GM12878 (cell line): Measurements from ENCODE around the gene SELP. TPM values are rescaled to one million over a fixed set of nuclear protein-coding genes. Genes with fewer than 3 reads are reported as not detected.

Experiments
- ATAC-seq: fragments of 200-7000 bp; cut with Tn5 transposase; 3 replicates; pipeline ENCODE4 v1.9.1; 2020; ENCODE audit warnings: mild to moderate bottlenecking, moderate library complexity
- Bru-seq: library from RNA; stranded (reverse); fragments of 400-500 nt; gene quantifications from one replicate; lab custom pipeline; 2021; lab: Mats Ljungman, UMichigan
- BruChase-seq, 2 experiments: library from RNA; stranded (reverse); fragments of 400-500 nt; gene quantifications; one replicate each; lab custom pipeline; 2021; lab: Mats Ljungman, UMichigan
- BruUV-seq: library from RNA; stranded (reverse); fragments of 400-500 nt; replicated peaks from 2 replicates; lab custom pipeline; 2021; lab: Mats Ljungman, UMichigan
- CTCF ChIA-PET: fragments of 300-600 bp; sonication (Branson Sonifier 250); formaldehyde crosslinking; extraction: SDS; loops from one replicate; lab custom pipeline; 2021; ENCODE audit warnings: inconsistent platforms; lab: Yijun Ruan, JAX
- POLR2A ChIA-PET: fragments of 350-600 bp; formaldehyde crosslinking; extraction: SDS; loops from one replicate; lab custom pipeline; 2021; ENCODE audit warnings: inconsistent platforms; lab: Charles Lee
- RAD21 ChIA-PET: fragments of 300-600 bp; sonication (Branson Sonifier 250); formaldehyde crosslinking; loops from one replicate; lab custom pipeline; 2023; ENCODE audit warnings: antibody characterized with exemption; ENCODE audit not compliant: unreplicated experiment; lab: Charles Lee
- SMC1A ChIA-PET: fragments of 300-600 bp; sonication (Branson Sonifier 250); formaldehyde crosslinking; loops from one replicate; lab custom pipeline; 2023; ENCODE audit not compliant: unreplicated experiment, uncharacterized antibody; lab: Charles Lee
- DNase-seq: peaks from one replicate; pipeline ENCODE4 v3.0.0-alpha.2; 2011; ENCODE audit warnings: low read depth, low spot score
- FAIRE-seq: peaks from 3 replicates; lab custom pipeline; 2011; peaks lifted over from hg19 to GRCh38; lab: Jason Lieb, UNC
- H2AFZ ChIP-seq: 2 replicates; pipeline ENCODE4 v1.6.0; 2011; ENCODE audit warnings: low read depth, low read length, control low read depth; ENCODE audit not compliant: control insufficient read depth
- H3K27ac ChIP-seq: 2 replicates; pipeline ENCODE4 v1.5.1; 2011; ENCODE audit warnings: control low read depth; ENCODE audit not compliant: control insufficient read depth, insufficient read depth
- H3K27me3 ChIP-seq, 2 experiments: replicated peaks in 1 of 2; 2 replicates each; pipeline versions ENCODE4 v1.6.0 to v1.6.1; 2011; ENCODE audit warnings: low read length in 1 of 2; ENCODE audit not compliant: control insufficient read depth in 2 of 2, insufficient read depth in 2 of 2
- H3K36me3 ChIP-seq, 2 experiments: 2 replicates each; pipeline ENCODE4 v1.5.1; 2011; ENCODE audit warnings: low read length in 1 of 2; ENCODE audit not compliant: control insufficient read depth in 2 of 2, insufficient read depth in 2 of 2
- H3K4me1 ChIP-seq: 2 replicates; pipeline ENCODE4 v1.6.1; 2011; ENCODE audit warnings: mild to moderate bottlenecking, low read length, moderate library complexity, mixed read lengths; ENCODE audit not compliant: control insufficient read depth, insufficient read depth
- H3K4me2 ChIP-seq: 2 replicates; pipeline ENCODE4 v1.6.0; 2011; ENCODE audit warnings: control low read depth; ENCODE audit not compliant: control insufficient read depth, insufficient read depth
- H3K4me3 ChIP-seq: fragments of 200-600 bp; sonication (generic); 2 replicates; pipeline ENCODE4 v1.5.1; 2016
- H3K79me2 ChIP-seq: 2 replicates; pipeline ENCODE4 v1.6.0; 2011; ENCODE audit warnings: low read length; ENCODE audit not compliant: control insufficient read depth, insufficient read depth
- H3K9ac ChIP-seq: 2 replicates; pipeline ENCODE4 v1.8.0; 2011; ENCODE audit warnings: low read length, control low read depth, mixed read lengths; ENCODE audit not compliant: control insufficient read depth, insufficient read depth
- H3K9me3 ChIP-seq: replicated peaks from 3 replicates; pipeline ENCODE4 v1.5.1; 2011; ENCODE audit warnings: mild to moderate bottlenecking, low read length; ENCODE audit not compliant: control insufficient read depth, insufficient read depth
- H4K20me1 ChIP-seq: 2 replicates; pipeline ENCODE4 v1.6.0; 2011; ENCODE audit not compliant: control insufficient read depth, insufficient read depth
- CHD2 ChIP-seq: IDR thresholded peaks from 2 replicates; pipeline ENCODE4 v1.6.1; 2011; ENCODE audit warnings: low read depth, low read length, improper control_type of control experiment, borderline replicate concordance
- HCFC1 ChIP-seq: fragments of 150-350 bp; IDR thresholded peaks from 2 replicates; pipeline ENCODE4 v1.6.1; 2014; ENCODE audit warnings: low read length
- KAT2A ChIP-seq: conservative IDR thresholded peaks from 2 replicates; pipeline ENCODE4 v1.6.1; 2011; ENCODE audit warnings: low read depth, low read length; ENCODE audit not compliant: control insufficient read depth
- KLF5 ChIP-seq: fragments of 450-650 bp; IDR thresholded peaks from 2 replicates; pipeline ENCODE4 v1.6.1; 2014; ENCODE audit warnings: mild to moderate bottlenecking; ENCODE audit not compliant: partially characterized antibody
- MEF2B ChIP-seq: fragments of 450-650 bp; IDR thresholded peaks from 2 replicates; pipeline ENCODE4 v1.6.1; 2018; ENCODE audit warnings: mild to moderate bottlenecking, moderate library complexity; ENCODE audit not compliant: partially characterized antibody, poor library complexity, severe bottlenecking
- NFIC ChIP-seq: IDR thresholded peaks from 2 replicates; pipeline ENCODE4 v1.6.1; 2012; ENCODE audit warnings: low read depth, mild to moderate bottlenecking, inconsistent platforms, low read length, moderate library complexity
- PML ChIP-seq: IDR thresholded peaks from 2 replicates; pipeline ENCODE4 v1.6.1; 2012; ENCODE audit warnings: low read length, inconsistent platforms
- SIN3A ChIP-seq: IDR thresholded peaks from 2 replicates; pipeline ENCODE4 v1.6.1; 2012; ENCODE audit warnings: low read depth, low read length, improper control_type of control experiment
- SMC3 ChIP-seq: IDR thresholded peaks from 2 replicates; pipeline ENCODE4 v1.6.1; 2011; ENCODE audit warnings: low read length, improper control_type of control experiment, borderline replicate concordance
- STAT1 ChIP-seq: fragments of 450-650 bp; conservative IDR thresholded peaks from 2 replicates; pipeline ENCODE4 v1.6.1; 2014; ENCODE audit warnings: antibody characterized with exemption, mild to moderate bottlenecking
- TAF1 ChIP-seq: IDR thresholded peaks from 2 replicates; pipeline ENCODE4 v1.6.1; 2011; ENCODE audit warnings: mild to moderate bottlenecking, low read depth, low read length, borderline replicate concordance
- TARDBP ChIP-seq: IDR thresholded peaks from 2 replicates; pipeline ENCODE4 v1.6.1; 2016; ENCODE audit warnings: borderline replicate concordance
- TCF3 ChIP-seq: IDR thresholded peaks from 2 replicates; pipeline ENCODE4 v1.6.1; 2012; ENCODE audit warnings: low read depth, mild to moderate bottlenecking, low read length, borderline replicate concordance; ENCODE audit not compliant: insufficient read depth
- WRNIP1 ChIP-seq: IDR thresholded peaks from 2 replicates; pipeline ENCODE4 v1.6.1; 2011; ENCODE audit warnings: low read depth, low read length, improper control_type of control experiment, borderline replicate concordance
- ZNF24 ChIP-seq: fragments of 450-650 bp; IDR thresholded peaks from 2 replicates; pipeline ENCODE4 v1.6.1; 2017; ENCODE audit warnings: antibody characterized with exemption, mild to moderate bottlenecking
- ZNF274 ChIP-seq: IDR thresholded peaks from one replicate; pipeline ENCODE4 v1.8.0; 2011; ENCODE audit not compliant: insufficient read length, insufficient read depth
- WGBS: methylation state at CpG from one replicate; pipeline ENCODE4 v1.1.6; 2016; ENCODE audit warnings: low lambda C conversion rate; ENCODE audit not compliant: insufficient replicate concordance, insufficient coverage; ENCODE audit errors: missing lambda C conversion rate; 5-methylcytosine and 5-hydroxymethylcytosine counted together
- in situ Hi-C: fragments of 300-500 bp; cut with MboI; formaldehyde crosslinking; loops from 9 replicates; pipeline ENCODE4 v1.14.3; 2018; ENCODE audit warnings: mixed read lengths
- intact Hi-C: fragments of 100-400 bp; cut with micrococcal nuclease; formaldehyde crosslinking; loops from one replicate; pipeline ENCODE4 v1.14.2; 2022; ENCODE audit not compliant: unreplicated experiment
- long read RNA-seq, 2 experiments: library from polyadenylated mRNA; unstranded; transcript quantifications; one replicate each; pipeline ENCODE4 v2.0.0, GENCODE V29; 2019 to 2020
- polyA minus RNA-seq, 3 experiments: library from RNA; depleted of rRNA, polyadenylated mRNA; stranded (reverse); fragments of >200 nt; gene quantifications; 2 replicates each; pipeline ENCODE4 v1.2.3, GENCODE V29; 2011
- polyA plus RNA-seq, 11 experiments: library from polyadenylated mRNA; depleted of rRNA in 4 of 11; unstranded in 6 of 11; stranded (reverse) in 5 of 11; fragments of >200 nt; fragmentation: Nextera tagmentation in 4 of 11; fragmentation: Illumina TruSeq in 1 of 11; extraction: Ambion mirVana in 4 of 11; extraction: Trizol in 1 of 11; gene quantifications; 1 replicate in 1 of 11; 2 replicates in 10 of 11; pipeline versions ENCODE4 v1.2.1 to v1.2.3, GENCODE V29; 2011 to 2016; ENCODE audit warnings: inconsistent platforms in 2 of 11, missing spikeins in 2 of 11, low read depth in 1 of 11
- total RNA-seq, 4 experiments: library from RNA; depleted of rRNA in 3 of 4; stranded (reverse); fragments of >200 nt in 3 of 4; fragmentation: Illumina TruSeq in 1 of 4; extraction: Trizol in 1 of 4; gene quantifications; 2 replicates each; pipeline versions ENCODE4 v1.2.1 to v1.2.3, GENCODE V29; 2013 to 2021
- TF ChIP-seq, protein P1 (sequence below): IDR thresholded peaks from 2 replicates; pipeline ENCODE4 v1.6.1; 2012; ENCODE audit warnings: low read length, inconsistent platforms
- TF ChIP-seq, protein P2 (sequence below): fragments of 450-650 bp; formaldehyde crosslinking; IDR thresholded peaks from 2 replicates; pipeline ENCODE4 v1.5.0; 2022; ENCODE audit warnings: mild to moderate bottlenecking, missing genetic modification characterization

The SELP gene
- total RNA-seq (2013; cell fraction: nucleolus; rRNA removed): not detected in 2 replicates
- total RNA-seq (2014; rRNA removed) (not detected in 2 replicates), total RNA-seq (2014; rRNA removed; fragmentation: Illumina TruSeq; extraction: Trizol) (0.04 TPM in 1 of 2 replicates, not detected in the other), total RNA-seq (2021) (not detected in 2 replicates), polyA plus RNA-seq (2011; rRNA removed) (0.23 and 0.40 TPM in 2 replicates), polyA plus RNA-seq (2014; fragmentation: Illumina TruSeq; extraction: Trizol) (0.06 TPM in 1 of 2 replicates, not detected in the other), polyA plus RNA-seq (2014; fragmentation: Nextera tagmentation; extraction: Ambion mirVana) (not detected), polyA plus RNA-seq (2014; rRNA removed) (not detected in 2 replicates), polyA plus RNA-seq (2016; fragmentation: Nextera tagmentation; extraction: Ambion mirVana) (not detected), polyA minus RNA-seq (2011; rRNA and poly(A)+ RNA removed) (0.36 TPM in 1 of 2 replicates, not detected in the other), Bru-seq, nascent RNA (percentile 23 among the genes with signal in this experiment), BruChase-seq, experiment 1, labeled RNA remaining after a 6-hour chase (percentile 22 among the genes with signal in this experiment), BruChase-seq, experiment 2, labeled RNA remaining after a 2-hour chase (percentile 18 among the genes with signal in this experiment)
- polyA plus RNA-seq (2011; ENCODE audit: low read depth): not detected
- 0.10 and 0.19 TPM in 2 replicates for polyA plus RNA-seq (2011; cell fraction: cytosol; rRNA removed)
- polyA plus RNA-seq (2011; cell fraction: nucleus; rRNA removed): 0.31 and 0.84 TPM in 2 replicates
- not detected in 2 replicates for polyA plus RNA-seq (2012)
- not detected in 2 replicates for polyA minus RNA-seq (2011; cell fraction: cytosol; rRNA and poly(A)+ RNA removed)
- 0.29 and 0.48 TPM in 2 replicates for polyA minus RNA-seq (2011; cell fraction: nucleus; rRNA and poly(A)+ RNA removed)
- long read RNA-seq, experiment 1: 0 reads
- long read RNA-seq, experiment 2, partial matches to known transcripts: 0 of 1 reads
- long read RNA-seq, experiment 2, other reads (novel, unspliced or antisense): 1 of 1 reads

DNA sequence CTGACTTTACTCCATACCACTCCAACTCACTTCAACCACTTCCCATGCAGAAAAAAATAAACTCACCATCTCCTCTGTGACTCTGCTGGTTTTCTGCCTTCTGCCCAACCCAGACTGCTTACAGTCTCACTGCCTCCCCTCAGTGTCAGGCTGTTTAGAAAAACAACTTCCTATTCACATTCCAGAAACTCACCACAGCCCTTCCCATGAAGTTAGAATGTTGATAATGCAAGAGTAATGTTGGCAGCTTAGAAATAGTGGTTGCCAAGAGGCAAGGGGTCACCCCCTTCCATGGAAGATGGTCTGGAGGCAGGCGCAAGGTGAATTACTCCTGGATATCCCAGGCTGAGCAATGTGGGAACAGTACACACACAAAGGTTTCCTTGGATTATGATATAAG lies at the start of gene SELP:
TSS of gene SELP (minus strand) at position 119 of the 400 bp plus-strand sequence. CDS start at position 69, 50 bp downstream.
- Histone ChIP-seq H3K36me3 (no peaks in the 10 kb centered on the region), H3K4me2 (no peak within 1 kb of the TSS), H3K27ac (no peak within 1 kb of the TSS), H3K4me1 (no peaks in the 10 kb centered on the region), H2AFZ (no peak within 1 kb of the TSS), H3K79me2 (no peaks in the 10 kb centered on the region), H3K27me3 (no peaks in the 10 kb centered on the region), H3K9me3 (peaks cover 8% of the 10 kb centered on the region; the same call in 2 of the 3 replicates), H3K9ac (no peak within 1 kb of the TSS), H3K4me3 (no peak within 1 kb of the TSS), H4K20me1 (no peaks in the 10 kb centered on the region)
- FAIRE-seq (no peak), DNase-seq (no peak), ATAC-seq (no peak)
- in situ Hi-C loops (no loop called here), intact Hi-C loops (no loop called here)
- 96% methylated on average over 1 of the region's 1 CpG for WGBS
- BruUV-seq: no TSS peak
- POLR2A ChIA-PET: no interaction called here
- CTCF ChIA-PET: interaction anchor here (0.7 to 0.9 kb wide), 2 partner anchors 14 to 28 kb away, joined by 3 read pairs; no protein-coding TSS in a partner anchor
- SMC1A ChIA-PET: interaction anchor here (1.4 kb wide), 1 partner anchor 12 kb away, joined by 4 read pairs; no protein-coding TSS in a partner anchor
- RAD21 ChIA-PET: no interaction called here
- TF ChIP-seq SIN3A (no peak), PML (no peak), HCFC1 (no peak), NFIC (no peak), WRNIP1 (no peak), CHD2 (no peak), TARDBP (no peak), ZNF24 (no peak), STAT1 (no peak), TAF1 (no peak), ZNF274 (no peak), KAT2A (no peak), MEF2B (no peak), TCF3 (no peak), SMC3 (no peak), KLF5 (no peak)
- TF ChIP-seq, protein P1, sequence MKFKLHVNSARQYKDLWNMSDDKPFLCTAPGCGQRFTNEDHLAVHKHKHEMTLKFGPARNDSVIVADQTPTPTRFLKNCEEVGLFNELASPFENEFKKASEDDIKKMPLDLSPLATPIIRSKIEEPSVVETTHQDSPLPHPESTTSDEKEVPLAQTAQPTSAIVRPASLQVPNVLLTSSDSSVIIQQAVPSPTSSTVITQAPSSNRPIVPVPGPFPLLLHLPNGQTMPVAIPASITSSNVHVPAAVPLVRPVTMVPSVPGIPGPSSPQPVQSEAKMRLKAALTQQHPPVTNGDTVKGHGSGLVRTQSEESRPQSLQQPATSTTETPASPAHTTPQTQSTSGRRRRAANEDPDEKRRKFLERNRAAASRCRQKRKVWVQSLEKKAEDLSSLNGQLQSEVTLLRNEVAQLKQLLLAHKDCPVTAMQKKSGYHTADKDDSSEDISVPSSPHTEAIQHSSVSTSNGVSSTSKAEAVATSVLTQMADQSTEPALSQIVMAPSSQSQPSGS: no peak
- TF ChIP-seq, protein P2, sequence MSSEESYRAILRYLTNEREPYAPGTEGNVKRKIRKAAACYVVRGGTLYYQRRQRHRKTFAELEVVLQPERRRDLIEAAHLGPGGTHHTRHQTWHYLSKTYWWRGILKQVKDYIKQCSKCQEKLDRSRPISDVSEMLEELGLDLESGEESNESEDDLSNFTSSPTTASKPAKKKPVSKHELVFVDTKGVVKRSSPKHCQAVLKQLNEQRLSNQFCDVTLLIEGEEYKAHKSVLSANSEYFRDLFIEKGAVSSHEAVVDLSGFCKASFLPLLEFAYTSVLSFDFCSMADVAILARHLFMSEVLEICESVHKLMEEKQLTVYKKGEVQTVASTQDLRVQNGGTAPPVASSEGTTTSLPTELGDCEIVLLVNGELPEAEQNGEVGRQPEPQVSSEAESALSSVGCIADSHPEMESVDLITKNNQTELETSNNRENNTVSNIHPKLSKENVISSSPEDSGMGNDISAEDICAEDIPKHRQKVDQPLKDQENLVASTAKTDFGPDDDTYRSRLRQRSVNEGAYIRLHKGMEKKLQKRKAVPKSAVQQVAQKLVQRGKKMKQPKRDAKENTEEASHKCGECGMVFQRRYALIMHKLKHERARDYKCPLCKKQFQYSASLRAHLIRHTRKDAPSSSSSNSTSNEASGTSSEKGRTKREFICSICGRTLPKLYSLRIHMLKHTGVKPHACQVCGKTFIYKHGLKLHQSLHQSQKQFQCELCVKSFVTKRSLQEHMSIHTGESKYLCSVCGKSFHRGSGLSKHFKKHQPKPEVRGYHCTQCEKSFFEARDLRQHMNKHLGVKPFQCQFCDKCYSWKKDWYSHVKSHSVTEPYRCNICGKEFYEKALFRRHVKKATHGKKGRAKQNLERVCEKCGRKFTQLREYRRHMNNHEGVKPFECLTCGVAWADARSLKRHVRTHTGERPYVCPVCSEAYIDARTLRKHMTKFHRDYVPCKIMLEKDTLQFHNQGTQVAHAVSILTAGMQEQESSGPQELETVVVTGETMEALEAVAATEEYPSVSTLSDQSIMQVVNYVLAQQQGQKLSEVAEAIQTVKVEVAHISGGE: no peak
